SK-N-SH (cell line): ENCODE measurements around the gene TRAM2. TPM values are rescaled to one million over a fixed set of nuclear protein-coding genes. Genes with fewer than 3 reads are reported as not detected.

ENCODE experiments used
- CTCF ChIA-PET: fragments of 300-600, 350-600 bp; formaldehyde crosslinking; extraction: SDS; loops from one replicate; lab custom pipeline; 2021; lab: Yijun Ruan, JAX
- POLR2A ChIA-PET: fragments of 350-600 bp; sonication (Branson Sonifier 250); formaldehyde crosslinking; extraction: SDS; loops from one replicate; lab custom pipeline; 2020; ENCODE audit warnings: antibody characterized with exemption, inconsistent platforms; lab: Yijun Ruan, JAX
- DNase-seq: peaks from one replicate; pipeline ENCODE4 v3.0.0; 2012
- H2AFZ ChIP-seq: fragments of 200-600 bp; sonication (generic); 2 replicates; pipeline ENCODE4 v1.8.1; 2016; ENCODE audit warnings: antibody characterized with exemption, mild to moderate bottlenecking, low read depth
- H3F3A ChIP-seq: fragments of 200-600 bp; sonication (generic); replicated peaks from 2 replicates; pipeline ENCODE3; 2016; ENCODE audit warnings: antibody characterized with exemption, mild to moderate bottlenecking; ENCODE audit not compliant: insufficient read depth
- H3K27ac ChIP-seq, 2 experiments: fragments of 200-500 bp in 1 of 2; fragments of 200-600 bp in 1 of 2; sonication (Bioruptor generic) in 1 of 2; sonication (generic), shearing (Covaris generic) in 1 of 2; 2 replicates each; pipeline versions ENCODE4 v1.5.1 to v1.6.1; 2014 to 2016; ENCODE audit warnings: low read depth in 2 of 2, inconsistent platforms in 1 of 2, low read length in 1 of 2, mild to moderate bottlenecking in 1 of 2, mixed read lengths in 1 of 2
- H3K27me3 ChIP-seq: fragments of 200-600 bp; sonication (generic), shearing (Covaris generic); 2 replicates; pipeline ENCODE4 v1.6.1; 2016; ENCODE audit warnings: mixed run types; ENCODE audit not compliant: insufficient read depth
- H3K36me3 ChIP-seq, 2 experiments: fragments of 200-500 bp in 1 of 2; fragments of 200-600 bp in 1 of 2; sonication (Bioruptor generic) in 1 of 2; sonication (generic) in 1 of 2; replicated peaks in 1 of 2; 2 replicates each; pipeline versions ENCODE3 to v1.5.1; 2014 to 2016; ENCODE audit warnings: low read length in 1 of 2, mild to moderate bottlenecking in 1 of 2; ENCODE audit not compliant: insufficient read depth in 2 of 2, control insufficient read depth in 1 of 2
- H3K4me1 ChIP-seq, 2 experiments: fragments of 200-500 bp in 1 of 2; fragments of 200-600 bp in 1 of 2; sonication (Bioruptor generic) in 1 of 2; sonication (generic), shearing (Covaris generic) in 1 of 2; 2 replicates each; pipeline versions ENCODE4 v1.5.1 to v1.6.1; 2014 to 2016; ENCODE audit warnings: low read depth in 1 of 2, low read length in 1 of 2, mixed run types in 1 of 2; ENCODE audit not compliant: insufficient read depth in 2 of 2, control insufficient read depth in 1 of 2
- H3K4me2 ChIP-seq: fragments of 200-600 bp; sonication (generic), shearing (Covaris generic); 2 replicates; pipeline ENCODE4 v1.6.1; 2017; ENCODE audit warnings: mixed run types
- H3K4me3 ChIP-seq, 2 experiments: fragments of 200-500 bp in 1 of 2; fragments of 200-600 bp in 1 of 2; sonication (Bioruptor generic) in 1 of 2; sonication (generic), shearing (Covaris generic) in 1 of 2; 2 replicates each; pipeline versions ENCODE4 v1.5.1 to v1.8.1; 2014 to 2016; ENCODE audit warnings: low read depth in 2 of 2, inconsistent platforms in 1 of 2, low read length in 1 of 2, mild to moderate bottlenecking in 1 of 2, mixed read lengths in 1 of 2, moderate library complexity in 1 of 2
- H3K79me2 ChIP-seq: fragments of 200-600 bp; sonication (generic); 2 replicates; pipeline ENCODE4 v1.8.1; 2017; ENCODE audit warnings: mild to moderate bottlenecking; ENCODE audit not compliant: insufficient read depth
- H3K9ac ChIP-seq: fragments of 200-600 bp; sonication (generic); 2 replicates; pipeline ENCODE4 v1.6.1; 2017; ENCODE audit warnings: mixed run types
- H3K9me2 ChIP-seq: fragments of 200-600 bp; sonication (generic); 2 replicates; pipeline ENCODE4 v1.6.1; 2017; ENCODE audit warnings: mixed run types
- H3K9me3 ChIP-seq: fragments of 200-600 bp; sonication (generic); 2 replicates; pipeline ENCODE4 v1.6.1; 2017; ENCODE audit warnings: mixed run types, mild to moderate bottlenecking, moderate library complexity
- H4K20me1 ChIP-seq: fragments of 200-600 bp; sonication (generic); 2 replicates; pipeline ENCODE4 v1.6.1; 2017; ENCODE audit warnings: mild to moderate bottlenecking, mixed run types; ENCODE audit not compliant: insufficient read depth
- CHD2 ChIP-seq: fragments of 150-350 bp; IDR thresholded peaks from 2 replicates; pipeline ENCODE4 v1.6.1; 2018; ENCODE audit warnings: low read length; ENCODE audit not compliant: partially characterized antibody
- EP300 ChIP-seq, 2 experiments: IDR thresholded peaks; 2 replicates each; pipeline versions ENCODE4 v1.4.0 to v1.6.1; 2012; ENCODE audit warnings: borderline replicate concordance in 1 of 2, low read depth in 1 of 2, low read length in 1 of 2
- EZH2phosphoT487 ChIP-seq: fragments of 200-600 bp; sonication (generic); IDR thresholded peaks from 2 replicates; pipeline ENCODE4 v1.6.1; 2017; ENCODE audit warnings: low read depth, mixed run types, mild to moderate bottlenecking, antibody characterized with exemption, moderate library complexity, borderline replicate concordance
- FOSL2 ChIP-seq: IDR thresholded peaks from 2 replicates; pipeline ENCODE4 v1.4.0; 2012; ENCODE audit warnings: low read depth, mild to moderate bottlenecking, moderate library complexity, borderline replicate concordance
- FOXJ3 ChIP-seq: sonication (generic); formaldehyde crosslinking; IDR thresholded peaks from 2 replicates; pipeline ENCODE4 v1.5.1; 2020; ENCODE audit warnings: mild to moderate bottlenecking, missing genetic modification reagents
- FOXM1 ChIP-seq: IDR thresholded peaks from 2 replicates; pipeline ENCODE4 v1.4.0; 2012; ENCODE audit warnings: low read depth, mild to moderate bottlenecking
- GABPA ChIP-seq: IDR thresholded peaks from 2 replicates; pipeline ENCODE4 v1.4.0; 2012; ENCODE audit warnings: low read depth, mild to moderate bottlenecking
- JUND ChIP-seq: IDR thresholded peaks from 2 replicates; pipeline ENCODE4 v1.4.0; 2012
- MXI1 ChIP-seq: IDR thresholded peaks from 2 replicates; pipeline ENCODE4 v1.6.1; 2012; ENCODE audit warnings: mild to moderate bottlenecking, low read depth, low read length, improper control_type of control experiment
- NFIC ChIP-seq: IDR thresholded peaks from 2 replicates; pipeline ENCODE4 v1.4.0; 2012; ENCODE audit warnings: borderline replicate concordance
- POLR2AphosphoS5 ChIP-seq: IDR thresholded peaks from 2 replicates; pipeline ENCODE4 v1.6.1; 2012; ENCODE audit warnings: low read depth, low read length
- RCOR1 ChIP-seq: fragments of 150-350 bp; IDR thresholded peaks from 2 replicates; pipeline ENCODE4 v1.6.1; 2017; ENCODE audit warnings: antibody characterized with exemption, low read length
- RFX5 ChIP-seq: IDR thresholded peaks from 2 replicates; pipeline ENCODE4 v1.6.1; 2012; ENCODE audit warnings: mild to moderate bottlenecking, improper control_type of control experiment, low read length
- RXRA ChIP-seq: IDR thresholded peaks from 2 replicates; pipeline ENCODE4 v1.4.0; 2012; ENCODE audit warnings: low read depth, mild to moderate bottlenecking, borderline replicate concordance
- TAF1 ChIP-seq: IDR thresholded peaks from 2 replicates; pipeline ENCODE4 v1.6.1; 2012; ENCODE audit warnings: low read depth, mild to moderate bottlenecking, low read length, moderate library complexity, borderline replicate concordance
- TCF12 ChIP-seq: IDR thresholded peaks from 2 replicates; pipeline ENCODE4 v1.4.0; 2012
- YY1 ChIP-seq: IDR thresholded peaks from 2 replicates; pipeline ENCODE4 v1.4.0; 2012; ENCODE audit warnings: low read depth, mild to moderate bottlenecking
- WGBS: methylation state at CpG from one replicate; pipeline ENCODE4 v1.1.6; 2017; ENCODE audit warnings: low lambda C conversion rate; 5-methylcytosine and 5-hydroxymethylcytosine counted together
- polyA plus RNA-seq, 3 experiments: library from polyadenylated mRNA; depleted of rRNA; stranded (reverse); fragments of >200 nt; gene quantifications; 2 replicates each; pipeline ENCODE4 v1.2.3, GENCODE V29; 2012
- TF ChIP-seq, protein P1 (sequence below): fragments of 150-350 bp; IDR thresholded peaks from 2 replicates; pipeline ENCODE4 v1.6.1; 2016; ENCODE audit warnings: mild to moderate bottlenecking, low read depth, low read length
- TF ChIP-seq, protein P2 (sequence below): IDR thresholded peaks from 2 replicates; pipeline ENCODE4; 2012
- TF ChIP-seq, protein P3 (sequence below): IDR thresholded peaks from 2 replicates; pipeline ENCODE4 v1.4.0; 2012; ENCODE audit warnings: low read depth

Gene TRAM2
- polyA plus RNA-seq, 1 of the 3 experiments (the other 2 are of a cell fraction), result 26.4 TPM

DNA sequence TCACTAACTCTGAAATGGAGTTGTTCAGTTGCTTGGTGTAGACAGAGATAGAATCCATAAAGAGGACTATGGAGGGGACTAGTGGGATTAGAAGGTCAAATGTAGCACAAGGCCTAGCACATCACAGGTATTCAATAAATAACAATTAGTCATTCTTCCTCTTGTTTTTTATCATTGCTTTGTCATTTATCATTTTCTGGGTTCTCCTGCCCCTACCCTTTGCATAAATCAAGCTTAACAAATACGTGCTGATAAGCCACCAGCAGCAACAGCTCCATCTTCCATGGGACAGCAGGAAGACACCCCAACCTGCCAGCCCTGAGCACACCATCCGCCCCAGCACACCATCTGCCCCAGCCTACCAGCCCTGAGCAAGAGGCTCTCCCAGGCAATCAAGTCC, 23.1 kb downstream of the TRAM2 start:
- H3K4me3 ChIP-seq, result no peak overlapping the region
- no peak overlapping the region for H3K27ac ChIP-seq
- no peaks in the 10 kb centered on the region for H3K9me2 ChIP-seq
- 80% methylated on average over 2 of the region's 2 CpGs for WGBS
- POLR2A ChIA-PET, result no interaction called here
- peaks cover 45% of the 10 kb centered on the region for H3F3A ChIP-seq
- H3K27me3 ChIP-seq, result no peaks in the 10 kb centered on the region
- H3K4me1 ChIP-seq, result peaks cover 46 to 67% of the 10 kb centered on the region in 2 experiments
- no peak overlapping the region for H3K9ac ChIP-seq
- no peak overlapping the region for H2AFZ ChIP-seq
- CTCF ChIA-PET, result no interaction called here
- no peaks in the 10 kb centered on the region for H3K9me3 ChIP-seq
- TF ChIP-seq TAF1 (no peak), FOSL2 (no peak), EZH2phosphoT487 (no peak), RXRA (no peak), FOXM1 (no peak), EP300 (IDR thresholded peaks at IDR 0.05; ENCODE audit: borderline replicate concordance in 1 of 2, low read depth in 1 of 2, low read length in 1 of 2) (no peak), CHD2 (no peak), TCF12 (no peak), RFX5 (no peak), RCOR1 (no peak)
- TF ChIP-seq, protein P1, sequence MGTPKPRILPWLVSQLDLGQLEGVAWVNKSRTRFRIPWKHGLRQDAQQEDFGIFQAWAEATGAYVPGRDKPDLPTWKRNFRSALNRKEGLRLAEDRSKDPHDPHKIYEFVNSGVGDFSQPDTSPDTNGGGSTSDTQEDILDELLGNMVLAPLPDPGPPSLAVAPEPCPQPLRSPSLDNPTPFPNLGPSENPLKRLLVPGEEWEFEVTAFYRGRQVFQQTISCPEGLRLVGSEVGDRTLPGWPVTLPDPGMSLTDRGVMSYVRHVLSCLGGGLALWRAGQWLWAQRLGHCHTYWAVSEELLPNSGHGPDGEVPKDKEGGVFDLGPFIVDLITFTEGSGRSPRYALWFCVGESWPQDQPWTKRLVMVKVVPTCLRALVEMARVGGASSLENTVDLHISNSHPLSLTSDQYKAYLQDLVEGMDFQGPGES, result no peak
- H3K79me2 ChIP-seq, result peaks cover 98% of the 10 kb centered on the region
- no peak for DNase-seq
- H4K20me1 ChIP-seq, result peaks cover 3% of the 10 kb centered on the region
- H3K4me2 ChIP-seq, result no peak overlapping the region
- peaks cover 0 to 2% of the 10 kb centered on the region in 2 experiments for H3K36me3 ChIP-seq

DNA sequence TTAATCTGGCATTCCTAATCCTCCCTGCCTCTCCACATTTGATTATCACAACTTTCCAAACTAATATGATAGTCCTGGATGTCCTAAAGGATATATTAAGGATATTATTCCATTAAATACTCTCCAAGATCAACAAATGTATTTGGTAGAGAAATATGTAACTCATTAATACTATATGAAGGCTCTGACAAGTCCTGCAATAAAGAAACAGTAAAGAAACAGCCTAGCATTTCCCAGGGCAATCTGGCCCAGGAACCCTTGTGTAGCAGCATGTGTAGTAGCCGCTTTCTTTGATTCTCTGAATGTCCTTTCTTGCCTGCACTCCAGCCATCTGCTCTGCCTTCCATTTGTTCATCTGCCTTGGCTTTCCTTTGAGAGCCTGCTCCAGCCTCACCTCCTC, 23.7 kb downstream of the TRAM2 start:
- Histone ChIP-seq H3K9ac (no peak overlapping the region), H3K4me2 (no peak overlapping the region), H3F3A (peaks cover 49% of the 10 kb centered on the region), H3K9me3 (no peaks in the 10 kb centered on the region), H3K79me2 (peaks cover 98% of the 10 kb centered on the region), H2AFZ (no peak overlapping the region), H3K4me1 (peaks cover 51 to 72% of the 10 kb centered on the region in 2 experiments), H3K4me3 (no peak overlapping the region), H3K27ac (peak overlapping the region in 1 of 2 experiments; percentile 82; a peak in 1 of 4 replicates), H3K36me3 (peaks cover 0 to 2% of the 10 kb centered on the region in 2 experiments), H3K27me3 (no peaks in the 10 kb centered on the region), H3K9me2 (no peaks in the 10 kb centered on the region), H4K20me1 (no peaks in the 10 kb centered on the region)
- no peak for DNase-seq
- ChIA-PET CTCF (interaction anchor here (1.2 to 2.9 kb wide), 4 partner anchors 12 to 137 kb away, joined by 3 to 15 read pairs (median 8); no protein-coding TSS in a partner anchor), POLR2A (interaction anchor here (1.1 kb wide), 1 partner anchor 24 kb away, joined by 3 read pairs; the partner anchor contains the start of gene TRAM2)
- 100% methylated on average over 1 of the region's 1 CpG for WGBS
- no peak for TF ChIP-seq JUND
- TF ChIP-seq NFIC, result no peak
- TF ChIP-seq FOXJ3, result no peak
- TF ChIP-seq, protein P2, sequence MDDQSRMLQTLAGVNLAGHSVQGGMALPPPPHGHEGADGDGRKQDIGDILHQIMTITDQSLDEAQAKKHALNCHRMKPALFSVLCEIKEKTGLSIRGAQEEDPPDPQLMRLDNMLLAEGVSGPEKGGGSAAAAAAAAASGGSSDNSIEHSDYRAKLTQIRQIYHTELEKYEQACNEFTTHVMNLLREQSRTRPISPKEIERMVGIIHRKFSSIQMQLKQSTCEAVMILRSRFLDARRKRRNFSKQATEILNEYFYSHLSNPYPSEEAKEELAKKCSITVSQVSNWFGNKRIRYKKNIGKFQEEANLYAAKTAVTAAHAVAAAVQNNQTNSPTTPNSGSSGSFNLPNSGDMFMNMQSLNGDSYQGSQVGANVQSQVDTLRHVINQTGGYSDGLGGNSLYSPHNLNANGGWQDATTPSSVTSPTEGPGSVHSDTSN, result no peak
- TF ChIP-seq, protein P3, sequence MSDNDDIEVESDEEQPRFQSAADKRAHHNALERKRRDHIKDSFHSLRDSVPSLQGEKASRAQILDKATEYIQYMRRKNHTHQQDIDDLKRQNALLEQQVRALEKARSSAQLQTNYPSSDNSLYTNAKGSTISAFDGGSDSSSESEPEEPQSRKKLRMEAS, result no peak
- TF ChIP-seq POLR2AphosphoS5, result no peak
- TF ChIP-seq EZH2phosphoT487, result no peak
- TF ChIP-seq FOSL2, result no peak
- no peak for TF ChIP-seq YY1
- TF ChIP-seq MXI1, result no peak
- no peak for TF ChIP-seq GABPA
